Anterior cingulate cortex (tissue), 58 donors: Measurements from ENCODE around the gene TRIM16.
"Not testable (repeated sequence)": the region's sequence is repeated elsewhere in the genome, so short reads cannot be mapped to it uniquely, and the experiment has no call there.

ENCODE experiments used
- DNase-seq, 58 donors: peaks; one replicate each; lab custom pipeline; 2025; lab: John Stamatoyannopoulos, UW

TRIM16 gene

GRCh38 chr17:15683824-15684478 is at the start of gene TRIM16:
TRIM16 (minus strand) TSS chr17:15684311; CDS start chr17:15651609, 32,702 bp downstream.
- DNase-seq, result peak in 57 of 58 donors; percentile 16 to 85 (median 69)

DNA sequence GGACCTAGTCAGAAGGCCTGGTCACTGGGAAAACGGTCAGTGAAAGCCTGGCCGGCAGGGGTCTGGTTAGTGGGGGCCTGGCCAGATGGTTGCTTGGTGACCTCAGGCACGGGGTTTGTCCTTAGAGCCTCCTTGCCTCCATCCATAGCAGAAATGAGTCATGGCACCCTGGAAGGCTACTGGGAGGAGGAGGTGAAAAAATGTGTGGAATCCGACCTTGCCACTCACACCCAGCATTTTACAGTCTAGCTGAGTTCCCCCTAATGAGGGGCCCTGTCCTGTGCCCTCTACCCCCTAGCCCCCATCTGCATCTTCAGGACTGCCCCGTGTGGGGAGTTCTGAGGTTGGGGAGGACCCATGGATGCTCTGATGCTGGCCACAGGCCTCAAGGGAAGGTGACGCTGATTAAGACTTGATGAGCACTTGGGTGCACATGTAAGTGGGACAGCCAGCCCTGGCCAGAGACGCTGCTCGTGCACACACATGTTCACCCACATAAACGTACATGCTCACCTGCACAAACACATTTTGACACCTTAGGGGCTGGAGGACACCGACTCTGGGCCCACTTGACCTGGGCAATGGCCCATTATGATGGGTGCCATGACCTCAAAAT is 49.2 kb upstream of the TRIM16 start:
- DNase-seq, result not testable (repeated sequence)

DNA sequence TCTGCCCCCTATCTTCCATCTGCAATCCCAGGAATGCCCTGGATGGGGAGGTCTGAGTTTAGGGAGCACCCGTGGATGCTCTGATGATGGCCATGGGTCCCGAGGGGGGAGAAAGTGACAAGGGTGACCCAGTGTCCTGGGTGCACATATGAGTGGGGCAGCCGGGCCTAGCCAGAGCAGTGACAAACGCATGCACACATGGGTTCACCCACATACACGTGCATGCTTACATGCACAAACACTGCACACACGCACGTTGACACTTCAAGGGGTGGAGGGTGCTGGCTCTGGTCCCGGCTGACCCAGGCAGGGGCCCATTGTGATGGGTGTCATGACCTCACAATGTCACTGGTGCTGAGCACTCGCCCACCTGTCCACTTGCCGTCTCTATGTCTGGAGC is 47.8 kb upstream of the TRIM16 start, which contains the start of gene TBC1D26:
TSS of gene TBC1D26 (plus strand) at position 384 of the 400 bp plus-strand sequence. CDS start 3,066 bp downstream, outside the sequence.
- not testable (repeated sequence) for DNase-seq

DNA sequence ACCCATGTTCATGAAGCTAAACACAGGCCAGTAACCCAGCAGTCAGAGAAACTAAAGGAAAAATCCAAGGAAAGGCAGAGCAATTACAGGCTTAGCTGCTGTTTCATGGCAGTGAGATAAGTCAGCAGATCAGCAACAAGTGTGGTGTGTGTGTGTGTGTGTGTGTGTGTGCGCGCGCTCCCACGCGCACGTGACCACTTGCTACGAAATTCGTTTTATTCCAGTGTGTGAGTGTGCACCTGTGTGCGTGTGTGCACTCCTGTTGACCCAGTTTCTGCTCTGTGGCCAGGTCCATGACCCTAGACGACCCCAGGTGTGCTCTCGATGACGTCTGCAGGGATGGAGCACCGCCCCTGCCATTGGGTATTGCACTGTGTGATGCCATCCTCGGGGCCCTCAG is 46.4 kb upstream of the TRIM16 start:
- DNase-seq, result not testable (repeated sequence)

- DNase-seq, result not testable (repeated sequence)
Observed at GRCh38 chr17:15716601-15717563, 32.8 kb upstream of the TRIM16 start.

GRCh38 chr17:15708879-15709278 is 24.8 kb upstream of the TRIM16 start:
- DNase-seq, result not testable (repeated sequence)

DNA sequence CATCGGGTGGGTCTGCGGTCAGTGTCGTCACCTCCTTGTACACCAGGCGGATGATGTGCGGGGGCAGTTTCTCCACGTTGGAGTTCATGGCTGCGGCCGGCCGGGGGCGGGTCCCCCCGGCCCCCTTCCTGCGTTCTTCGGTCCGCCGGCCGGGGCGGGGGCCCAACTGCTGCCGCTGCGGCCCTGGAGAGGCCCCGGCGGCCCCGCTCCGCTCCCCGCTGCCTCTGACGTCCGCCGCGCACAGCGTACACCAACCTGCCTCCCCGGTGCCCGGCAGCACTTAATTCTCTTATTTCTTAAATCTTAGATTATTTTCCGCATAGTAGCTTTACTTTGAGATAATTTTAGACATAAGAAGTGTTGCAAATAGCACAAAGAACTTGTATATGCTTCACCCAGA is 20.7 kb upstream of the TRIM16 start:
- DNase-seq, result not testable (repeated sequence)

DNA sequence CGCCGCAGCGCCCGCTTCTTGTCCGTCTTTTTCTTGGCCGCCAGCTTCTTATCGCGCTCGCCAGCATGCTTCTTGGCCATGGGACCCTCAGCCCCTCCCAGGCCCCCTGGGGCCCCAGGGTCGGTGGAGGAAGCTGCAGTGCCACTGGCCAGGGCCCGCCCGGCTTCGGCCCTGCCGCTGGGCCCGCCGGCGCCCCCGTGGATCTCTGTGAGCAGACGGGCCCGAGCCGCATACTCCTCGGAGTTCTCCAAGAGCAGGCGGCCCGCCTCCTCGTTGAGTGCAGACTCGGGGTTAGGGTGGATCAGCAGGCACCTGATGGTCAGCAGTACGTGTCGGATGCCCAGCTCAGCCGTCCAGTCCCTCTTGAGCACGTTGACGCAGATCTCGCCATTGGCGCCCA is 20.1 kb upstream of the TRIM16 start:
- DNase-seq, result not testable (repeated sequence)

DNA sequence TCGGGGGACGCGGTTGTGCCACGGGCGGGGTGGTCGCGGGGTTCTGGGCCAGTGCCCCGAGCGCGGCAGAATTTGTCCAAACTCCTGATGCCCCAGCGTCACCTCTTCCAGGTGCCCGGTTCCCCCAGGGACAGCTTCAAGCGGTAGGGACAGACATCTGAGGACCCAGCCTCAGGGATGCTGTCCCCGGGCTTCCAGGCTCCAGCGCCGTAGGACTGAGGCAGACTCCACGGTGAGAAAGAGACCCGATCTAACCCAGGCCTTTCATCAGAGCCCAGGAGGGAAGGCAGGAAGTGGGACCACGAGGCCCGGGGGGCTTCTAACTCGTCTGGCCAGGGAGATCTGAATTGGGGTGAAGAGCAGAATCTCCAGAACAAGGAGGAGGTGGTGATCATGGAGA is 15.8 kb upstream of the TRIM16 start:
- DNase-seq, result not testable (repeated sequence)

DNA sequence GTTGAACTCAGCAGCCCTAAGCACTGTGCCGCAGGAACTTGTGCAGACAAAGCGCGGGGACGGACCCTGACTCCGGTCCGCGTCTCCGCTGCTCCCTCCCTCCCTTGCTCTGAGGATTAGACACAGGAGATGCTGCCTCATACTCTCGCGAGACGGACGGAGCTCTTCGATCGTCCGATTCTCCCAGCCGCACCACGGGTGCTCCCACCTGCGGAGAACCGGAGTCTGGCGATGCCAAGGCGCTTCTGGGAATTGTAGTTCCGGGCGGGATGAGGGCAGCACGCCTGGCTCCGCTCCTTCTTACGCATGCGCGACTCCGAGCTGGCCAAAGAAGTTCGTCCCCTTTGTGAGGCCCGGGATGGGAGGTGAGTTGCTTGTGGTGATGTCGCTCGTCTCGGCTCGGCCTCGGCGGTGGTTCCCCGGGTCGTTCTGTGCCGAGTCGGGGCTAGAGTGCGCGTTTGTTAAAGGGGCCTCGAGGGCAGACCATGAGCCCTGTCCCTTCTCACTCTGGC is 15.4 kb upstream of the TRIM16 start, which contains the start of gene ZNF286A:
TSS of gene ZNF286A (plus strand) at position 340 of the 512 bp plus-strand sequence. CDS start 578 bp downstream, outside the sequence.
- DNase-seq, result peak; percentile 51 to 100 (median 98)

DNA sequence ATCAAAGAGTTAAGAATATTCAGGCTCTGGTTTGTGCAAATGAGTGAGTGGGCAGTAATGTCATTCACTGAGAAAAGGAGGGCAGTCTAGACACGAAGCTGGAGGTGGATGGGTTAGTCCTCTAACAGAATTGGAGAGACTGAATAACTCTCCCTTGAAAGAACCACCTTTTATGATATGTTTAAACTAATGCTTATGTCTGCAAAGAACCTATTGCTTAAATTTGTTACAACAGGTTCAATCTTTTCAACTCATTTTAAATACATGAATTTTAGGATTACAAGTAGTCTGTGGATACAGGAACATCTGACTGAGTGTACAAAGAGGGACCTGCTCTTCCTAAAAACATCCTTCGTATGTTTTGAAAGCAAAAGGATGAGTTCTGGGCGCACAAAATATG is 14.9 kb upstream of the TRIM16 start:
- not testable (repeated sequence) for DNase-seq

DNA sequence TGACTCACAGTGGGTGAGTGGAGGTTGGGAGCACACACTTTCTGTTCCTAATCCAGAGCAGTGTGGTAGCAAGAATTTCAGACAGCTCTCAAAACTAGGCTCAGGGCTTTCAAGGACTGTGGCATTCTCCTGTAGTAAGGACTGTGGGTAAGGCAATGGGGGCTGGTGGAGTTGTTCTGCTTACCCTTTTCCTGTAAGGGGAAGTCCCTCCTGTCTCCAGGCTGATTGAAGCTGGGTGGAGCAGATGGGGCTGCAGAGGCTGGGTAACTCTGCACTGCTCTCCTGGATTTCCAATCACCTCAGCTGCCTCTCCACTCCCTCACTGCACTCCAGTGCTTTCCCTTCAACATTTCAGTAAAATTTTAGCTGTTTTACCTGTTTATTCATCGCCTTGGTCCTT is 3.4 kb upstream of the TRIM16 start:
- not testable (repeated sequence) for DNase-seq

DNA sequence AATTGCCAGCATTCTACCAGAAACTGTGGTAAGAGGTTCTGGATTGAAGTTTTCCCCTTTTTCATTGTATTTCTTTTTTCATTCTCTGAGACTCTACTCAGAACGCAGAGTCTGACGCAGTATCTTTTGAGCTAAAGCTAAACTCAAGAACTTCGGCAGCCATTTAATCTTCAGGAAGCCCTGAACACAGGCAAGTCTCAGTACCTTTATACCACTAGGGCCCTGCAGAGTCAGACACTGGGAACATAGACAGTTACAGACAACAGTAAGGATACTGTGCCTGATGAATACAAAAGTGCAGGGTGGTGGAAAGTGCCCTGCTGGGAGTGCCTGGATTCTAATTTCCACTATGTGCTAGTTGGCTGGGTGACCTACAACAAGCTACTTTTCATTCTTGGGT is 976 bp downstream of the TRIM16 start:
- DNase-seq, result not testable (repeated sequence)

- DNase-seq, result not testable (repeated sequence)
Observed at GRCh38 chr17:15675991-15676390, 8.1 kb downstream of the TRIM16 start.

- DNase-seq, result not testable (repeated sequence)
Observed at GRCh38 chr17:15674640-15675039, 9.5 kb downstream of the TRIM16 start.

- not testable (repeated sequence) for DNase-seq
Observed at GRCh38 chr17:15669526-15669925, 14.6 kb downstream of the TRIM16 start.

DNA sequence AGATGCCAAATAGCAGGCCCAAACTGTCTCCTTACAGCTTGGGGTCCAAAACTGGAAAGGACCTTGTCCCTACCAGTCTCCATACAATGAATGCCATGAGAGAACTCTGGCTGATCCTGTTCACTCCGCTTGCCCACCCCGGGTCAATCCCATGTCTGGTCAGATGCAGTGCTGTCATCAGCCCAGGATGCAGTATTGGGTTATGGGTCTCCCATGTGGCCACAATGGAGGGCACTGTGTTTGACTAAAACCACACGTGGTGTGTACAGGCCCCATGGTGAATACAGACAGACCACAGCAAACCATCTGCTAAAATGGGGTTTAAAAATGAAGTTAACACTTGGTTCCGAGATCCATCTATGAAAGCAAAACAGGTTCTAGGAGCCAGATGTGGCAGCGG is 20.4 kb downstream of the TRIM16 start:
- no peak for DNase-seq

DNA sequence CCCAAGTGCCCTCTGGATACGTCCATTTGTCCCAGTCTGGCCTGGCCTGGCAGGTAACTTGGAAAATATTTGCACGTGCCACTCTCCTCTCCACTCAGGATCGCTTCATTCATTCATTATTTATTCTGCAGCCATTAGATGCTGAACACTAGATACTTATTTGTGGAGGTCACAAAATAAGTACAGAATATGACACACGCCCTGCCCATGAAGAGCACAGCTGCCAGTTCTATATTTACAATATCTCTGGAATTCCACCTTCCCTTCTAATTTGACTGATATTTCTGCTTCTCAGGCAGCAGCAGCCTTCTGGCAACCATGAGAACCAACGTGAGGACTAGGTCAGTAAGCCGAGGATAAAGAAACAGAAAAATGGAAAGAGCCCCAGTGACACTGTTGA is 20.9 kb downstream of the TRIM16 start:
- DNase-seq, result no peak

- DNase-seq, result no peak
Observed at GRCh38 chr17:15662681-15663080, 21.4 kb downstream of the TRIM16 start.

- no peak for DNase-seq
Observed at GRCh38 chr17:15660077-15660476, 24.0 kb downstream of the TRIM16 start.
